H1 (cell line): ENCODE results near the gene GRM5. TPM values are rescaled to one million over a fixed set of nuclear protein-coding genes. Genes with fewer than 3 reads are reported as not detected.
"Not testable (repeated sequence)": the region's sequence is repeated elsewhere in the genome, so short reads cannot be mapped to it uniquely, and the experiment has no call there.

Experiments used
- CTCF ChIA-PET: fragments of 300-600 bp; sonication (Branson Sonifier 250); formaldehyde crosslinking; loops from one replicate; lab custom pipeline; 2021; ENCODE audit not compliant: partially characterized antibody; lab: Charles Lee
- POLR2A ChIA-PET: fragments of 300-600 bp; sonication (Branson Sonifier 250); formaldehyde crosslinking; loops from one replicate; lab custom pipeline; 2021; ENCODE audit warnings: inconsistent platforms; ENCODE audit not compliant: partially characterized antibody; lab: Charles Lee
- DNase-seq, 2 experiments: peaks; one replicate each; pipeline versions ENCODE4 v3.0.0 to v3.0.0-alpha.2; 2010 to 2022; ENCODE audit warnings: low spot score in 2 of 2, low read depth in 1 of 2, mixed read lengths in 1 of 2
- FAIRE-seq: peaks from 2 replicates; lab custom pipeline; 2011; peaks lifted over from hg19 to GRCh38; lab: Jason Lieb, UNC
- H2AFZ ChIP-seq: 2 replicates; pipeline ENCODE4 v1.8.1; 2012; ENCODE audit warnings: low read length, inconsistent platforms
- H2AK5ac ChIP-seq: 2 replicates; pipeline ENCODE4 v1.6.1; 2013; ENCODE audit warnings: low read depth, low read length
- H2BK120ac ChIP-seq: replicated peaks from 2 replicates; pipeline ENCODE3; 2013; ENCODE audit warnings: low read depth, low read length, inconsistent platforms
- H2BK12ac ChIP-seq: 2 replicates; pipeline ENCODE4 v1.6.1; 2013; ENCODE audit warnings: low read depth, low read length
- H2BK15ac ChIP-seq: 2 replicates; pipeline ENCODE4 v1.6.1; 2013; ENCODE audit warnings: low read length
- H2BK20ac ChIP-seq: 2 replicates; pipeline ENCODE4 v1.6.1; 2013; ENCODE audit warnings: low read length
- H2BK5ac ChIP-seq: 2 replicates; pipeline ENCODE4 v1.6.1; 2013; ENCODE audit warnings: low read depth, low read length
- H3K14ac ChIP-seq: 2 replicates; pipeline ENCODE4 v1.6.1; 2013; ENCODE audit warnings: inconsistent platforms; ENCODE audit not compliant: insufficient read length
- H3K18ac ChIP-seq: 2 replicates; pipeline ENCODE4 v1.6.1; 2013; ENCODE audit warnings: low read length; ENCODE audit errors: extremely low read depth
- H3K23ac ChIP-seq: 2 replicates; pipeline ENCODE4 v1.6.1; 2013; ENCODE audit warnings: inconsistent platforms; ENCODE audit not compliant: insufficient read length
- H3K23me2 ChIP-seq: 2 replicates; pipeline ENCODE4 v1.6.1; 2013; ENCODE audit warnings: low read depth, low read length
- H3K27ac ChIP-seq: 2 replicates; pipeline ENCODE4 v1.6.1; 2011; ENCODE audit warnings: low read depth, low read length, inconsistent platforms
- H3K27me3 ChIP-seq, 4 experiments: replicated peaks in 1 of 4; 1 replicate in 1 of 4; 2 replicates in 3 of 4; pipeline versions ENCODE4 v1.6.1 to v1.8.1; 2011 to 2013; ENCODE audit warnings: low read length in 3 of 4, mild to moderate bottlenecking in 3 of 4, inconsistent platforms in 2 of 4, mixed read lengths in 2 of 4, moderate library complexity in 1 of 4; ENCODE audit not compliant: control insufficient read depth in 3 of 4, insufficient read depth in 3 of 4; ENCODE audit errors: extremely low read depth in 1 of 4
- H3K36me3 ChIP-seq, 4 experiments: 2 replicates each; pipeline versions ENCODE4 v1.6.1 to v1.8.1; 2011 to 2013; ENCODE audit warnings: mild to moderate bottlenecking in 4 of 4, low read length in 3 of 4, moderate library complexity in 2 of 4, control low read depth in 1 of 4, inconsistent platforms in 1 of 4; ENCODE audit not compliant: insufficient read depth in 4 of 4, control insufficient read depth in 2 of 4
- H3K4ac ChIP-seq: replicated peaks from 2 replicates; pipeline ENCODE3; 2013; ENCODE audit warnings: low read length, low read depth, mixed read lengths, inconsistent platforms; ENCODE audit not compliant: insufficient read length
- H3K4me1 ChIP-seq, 4 experiments: replicated peaks in 1 of 4; 1 replicate in 1 of 4; 2 replicates in 3 of 4; pipeline versions ENCODE4 v1.6.1 to v1.8.1; 2011 to 2013; ENCODE audit warnings: low read length in 3 of 4, inconsistent platforms in 2 of 4, mixed read lengths in 1 of 4; ENCODE audit not compliant: insufficient read depth in 4 of 4, control insufficient read depth in 3 of 4
- H3K4me2 ChIP-seq, 2 experiments: 2 replicates each; pipeline versions ENCODE4 v1.6.1 to v1.8.1; 2011 to 2013; ENCODE audit warnings: low read depth in 2 of 2, low read length in 2 of 2, control low read depth in 1 of 2, inconsistent platforms in 1 of 2, mild to moderate bottlenecking in 1 of 2; ENCODE audit not compliant: insufficient read depth in 1 of 2
- H3K4me3 ChIP-seq, 4 experiments: fragments of 200-600, 300-600 bp in 1 of 4; sonication (generic), shearing (Covaris generic), sonication (Bioruptor Twin) in 1 of 4; 2 replicates each; pipeline versions ENCODE4 v1.5.1 to v1.8.1; 2011 to 2016; ENCODE audit warnings: low read length in 4 of 4, low read depth in 3 of 4, control low read depth in 2 of 4, inconsistent platforms in 2 of 4, mild to moderate bottlenecking in 2 of 4, mixed read lengths in 1 of 4, moderate library complexity in 1 of 4; ENCODE audit not compliant: insufficient read depth in 2 of 4; ENCODE audit errors: extremely low read depth in 1 of 4
- H3K56ac ChIP-seq: replicated peaks from 2 replicates; pipeline ENCODE3; 2013; ENCODE audit warnings: low read depth, mild to moderate bottlenecking, mixed read lengths, low read length, inconsistent platforms; ENCODE audit not compliant: insufficient read length
- H3K79me1 ChIP-seq: 2 replicates; pipeline ENCODE4 v1.6.1; 2013; ENCODE audit warnings: low read depth, low read length, control low read depth
- H3K79me2 ChIP-seq, 2 experiments: 2 replicates each; pipeline versions ENCODE4 v1.6.1 to v1.8.1; 2012 to 2013; ENCODE audit warnings: low read length in 2 of 2, mild to moderate bottlenecking in 2 of 2, inconsistent platforms in 1 of 2; ENCODE audit not compliant: insufficient read depth in 2 of 2, control insufficient read depth in 1 of 2
- H3K9ac ChIP-seq, 4 experiments: replicated peaks in 1 of 4; 1 replicate in 1 of 4; 2 replicates in 3 of 4; pipeline versions ENCODE4 v1.6.1 to v1.8.1; 2011 to 2013; ENCODE audit warnings: low read depth in 3 of 4, low read length in 3 of 4, control low read depth in 2 of 4, mild to moderate bottlenecking in 2 of 4, moderate library complexity in 2 of 4, inconsistent platforms in 1 of 4; ENCODE audit errors: extremely low read depth in 1 of 4
- H3K9me3 ChIP-seq, 2 experiments: 2 replicates each; pipeline versions ENCODE4 v1.6.1 to v1.8.1; 2012 to 2013; ENCODE audit warnings: mild to moderate bottlenecking in 2 of 2, moderate library complexity in 2 of 2, control low read depth in 1 of 2, inconsistent platforms in 1 of 2, low read depth in 1 of 2, low read length in 1 of 2, mixed read lengths in 1 of 2; ENCODE audit not compliant: insufficient read depth in 2 of 2
- H4K20me1 ChIP-seq, 2 experiments: replicated peaks in 1 of 2; 2 replicates each; pipeline versions ENCODE3 to v1.8.1; 2011 to 2013; ENCODE audit warnings: inconsistent platforms in 2 of 2, low read length in 2 of 2, mild to moderate bottlenecking in 1 of 2; ENCODE audit not compliant: insufficient read depth in 2 of 2, control insufficient read depth in 1 of 2
- H4K5ac ChIP-seq: 2 replicates; pipeline ENCODE4 v1.6.1; 2013; ENCODE audit warnings: low read length, low read depth, mixed read lengths, inconsistent platforms; ENCODE audit not compliant: insufficient read length
- H4K8ac ChIP-seq: 2 replicates; pipeline ENCODE4 v1.8.0; 2013; ENCODE audit warnings: mild to moderate bottlenecking, moderate library complexity, low read length, inconsistent platforms; ENCODE audit not compliant: insufficient read depth; ENCODE audit errors: extremely low read depth
- H4K91ac ChIP-seq: replicated peaks from 2 replicates; pipeline ENCODE3; 2013; ENCODE audit warnings: low read length, mixed read lengths, inconsistent platforms; ENCODE audit not compliant: insufficient read length
- BRCA1 ChIP-seq: IDR thresholded peaks from 2 replicates; pipeline ENCODE4 v1.6.1; 2012; ENCODE audit warnings: low read depth, low read length, improper control_type of control experiment
- HDAC6 ChIP-seq: IDR thresholded peaks from one replicate; pipeline ENCODE4 v1.7.1; 2012; ENCODE audit warnings: low read depth, mild to moderate bottlenecking, inconsistent platforms, low read length, moderate library complexity
- WGBS, 2 experiments: shearing (Covaris generic) in 1 of 2; methylation state at CpG; one replicate each; pipeline versions ENCODE4 v1.1.6 to v1.1.7; 2013 to 2015; ENCODE audit warnings: low lambda C conversion rate in 2 of 2, mixed read lengths in 2 of 2, inconsistent platforms in 1 of 2, low coverage in 1 of 2, missing lambda C conversion rate in 1 of 2; ENCODE audit not compliant: insufficient replicate concordance in 2 of 2, insufficient coverage in 1 of 2, insufficient read length in 1 of 2; ENCODE audit errors: extremely low coverage in 1 of 2, missing lambda C conversion rate in 1 of 2; 5-methylcytosine and 5-hydroxymethylcytosine counted together
- polyA plus RNA-seq, 7 experiments: library from polyadenylated mRNA; depleted of rRNA in 3 of 7; stranded (reverse) in 5 of 7; unstranded in 2 of 7; fragments of >200 nt in 5 of 7; fragments of 200-250 nt in 2 of 7; gene quantifications; 1 replicate in 5 of 7; 2 replicates in 1 of 7; 4 replicates in 1 of 7; pipeline versions ENCODE4 v1.2.1 to v1.2.3, GENCODE V29; 2011 to 2013; ENCODE audit warnings: missing spikeins in 2 of 7, mixed read lengths in 2 of 7
- total RNA-seq: library from RNA; stranded (reverse); fragmentation: NEBNext Ultra II Directional; extraction: Animal tissue kit (Norgen Biotek cat#: 25700); gene quantifications from 2 replicates; pipeline ENCODE4 v1.2.1, GENCODE V29; 2021

The GRM5 gene
- total and polyA plus RNA-seq, 2 of the 8 experiments (the other 6 are each of a cell fraction or from before 2014, with no cell fraction given): 0.15 to 0.43 TPM

DNA sequence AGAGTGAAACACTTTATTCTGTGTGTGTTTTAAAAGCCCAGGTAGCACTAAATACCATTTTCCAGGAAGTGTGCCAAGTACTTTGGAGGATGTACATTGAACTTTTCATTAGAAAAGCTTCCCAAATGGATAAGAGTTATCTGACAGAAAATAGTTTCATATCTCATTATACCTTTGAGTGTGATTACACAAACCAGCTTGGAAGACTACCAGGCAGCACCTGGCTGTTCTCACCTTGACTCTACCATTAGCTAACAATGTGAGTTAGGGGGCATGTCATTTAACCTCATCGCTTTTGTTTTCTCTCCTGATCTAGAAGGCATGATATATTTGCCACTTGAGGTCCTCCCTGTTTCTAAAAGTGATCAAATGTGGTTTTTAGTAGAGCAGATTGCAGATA is 50.2 kb downstream of the GRM5 start:
- Histone ChIP-seq H2BK120ac (no peak overlapping the region), H2BK12ac (no peak overlapping the region), H3K56ac (no peak overlapping the region), H3K4ac (no peak overlapping the region), H3K27ac (no peak overlapping the region), H3K9ac (no peak overlapping the region), H4K91ac (no peak overlapping the region), H3K4me1 (no peaks in the 10 kb centered on the region), H2AK5ac (no peak overlapping the region), H4K8ac (no peak overlapping the region), H3K23me2 (no peaks in the 10 kb centered on the region), H2BK20ac (no peak overlapping the region), H3K79me1 (no peaks in the 10 kb centered on the region), H3K36me3 (no peaks in the 10 kb centered on the region), H2BK15ac (no peak overlapping the region), H3K18ac (no peak overlapping the region), H3K27me3 (no peaks in the 10 kb centered on the region), H3K9me3 (no peaks in the 10 kb centered on the region), H3K79me2 (no peaks in the 10 kb centered on the region), H2AFZ (no peak overlapping the region)
- CTCF ChIA-PET: no interaction called here
- TF ChIP-seq BRCA1 (no peak), HDAC6 (no peak)
- TF ChIP-seq, all 59 proteins: peak for 0
- no peak overlapping the region for H4K5ac ChIP-seq
- no peak overlapping the region for H2BK5ac ChIP-seq
- DNase-seq (no peak), FAIRE-seq (no peak)
- H3K14ac ChIP-seq: no peak overlapping the region
- H3K23ac ChIP-seq: no peak overlapping the region
- H3K4me3 ChIP-seq: no peak overlapping the region
- H4K20me1 ChIP-seq: no peaks in the 10 kb centered on the region
- POLR2A ChIA-PET: no interaction called here
- H3K4me2 ChIP-seq: no peak overlapping the region
- 42% methylated on average over 1 of the region's 1 CpG; no CpG with 5 or more reads in 1 of the 2 experiments for WGBS, 2 experiments

DNA sequence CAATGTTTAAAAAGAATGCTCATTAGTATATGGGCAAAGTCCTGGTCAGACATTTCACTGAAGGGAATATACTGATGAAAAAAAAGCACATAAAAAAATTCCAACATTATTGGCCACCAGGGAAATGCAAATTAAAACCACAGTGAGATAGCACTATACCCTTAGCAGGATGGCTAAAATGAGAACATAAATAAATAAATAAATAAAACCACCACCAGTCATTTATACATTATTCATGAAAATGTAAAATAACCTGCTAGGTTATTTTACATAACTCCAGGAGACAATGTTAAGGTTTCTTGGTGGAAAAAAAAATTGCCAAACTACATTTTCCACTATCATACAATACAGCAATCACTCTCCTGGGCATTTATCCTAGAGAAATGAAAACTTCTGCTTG is 64.9 kb downstream of the GRM5 start:
- H3K36me3 ChIP-seq, H3K9me3 ChIP-seq, H3K27me3 ChIP-seq, H3K18ac ChIP-seq, H3K23ac ChIP-seq, H3K56ac ChIP-seq, H2BK20ac ChIP-seq, H3K14ac ChIP-seq, H4K20me1 ChIP-seq, H3K79me2 ChIP-seq, H4K5ac ChIP-seq, H2AK5ac ChIP-seq, H3K4me2 ChIP-seq, H2AFZ ChIP-seq, H3K23me2 ChIP-seq, H4K91ac ChIP-seq, FAIRE-seq, H3K4me1 ChIP-seq, H2BK15ac ChIP-seq, H4K8ac ChIP-seq, H3K79me1 ChIP-seq, H2BK120ac ChIP-seq, CTCF ChIA-PET, H3K9ac ChIP-seq, H3K27ac ChIP-seq, DNase-seq, H3K4ac ChIP-seq, H2BK12ac ChIP-seq, POLR2A ChIA-PET, H3K4me3 ChIP-seq, H2BK5ac ChIP-seq: not testable (repeated sequence)
